ENCODE data around the gene ATG14. TPM values are rescaled to one million over a fixed set of nuclear protein-coding genes. Genes with fewer than 3 reads are reported as not detected.

The ATG14 gene
- total RNA-seq, 1 experiment from 2014 or later, result 8.1 TPM

GRCh38 chr14:55382483-55382882 lies 29.1 kb downstream of the ATG14 start:
- peaks cover 8% of the 10 kb centered on the region for H3K4me1 Mint-ChIP-seq (ENCODE audit: low read depth, unreplicated experiment)
- BruUV-seq (replicated peaks), result no TSS peak
- intact Hi-C loops (cut with micrococcal nuclease; ENCODE audit: unreplicated experiment), result no loop called here
- no peak for TF ChIP-seq CTCF (IDR thresholded peaks at IDR 0.05; ENCODE audit: unreplicated experiment)
- CTCF ChIA-PET, result no interaction called here
- H3K27me3 Mint-ChIP-seq (ENCODE audit: unreplicated experiment), result no peaks in the 10 kb centered on the region
- no peak overlapping the region for H3K4me3 Mint-ChIP-seq (ENCODE audit: low read depth, unreplicated experiment)
- H3K9me3 Mint-ChIP-seq (ENCODE audit: low read depth, unreplicated experiment), result no peaks in the 10 kb centered on the region
- DNase-seq, result no peak
- H3K36me3 Mint-ChIP-seq (ENCODE audit: insufficient read depth, unreplicated experiment), result peaks cover 4% of the 10 kb centered on the region
- H3K27ac Mint-ChIP-seq (ENCODE audit: unreplicated experiment), result no peak overlapping the region

- H3K4me3 Mint-ChIP-seq (ENCODE audit: low read depth, unreplicated experiment), result no peak overlapping the region
- H3K36me3 Mint-ChIP-seq (ENCODE audit: insufficient read depth, unreplicated experiment), result peaks cover 5% of the 10 kb centered on the region
- CTCF ChIA-PET, result no interaction called here
- H3K27me3 Mint-ChIP-seq (ENCODE audit: unreplicated experiment), result no peaks in the 10 kb centered on the region
- H3K4me1 Mint-ChIP-seq (ENCODE audit: low read depth, unreplicated experiment), result peaks cover 8% of the 10 kb centered on the region
- H3K9me3 Mint-ChIP-seq (ENCODE audit: low read depth, unreplicated experiment), result no peaks in the 10 kb centered on the region
- no peak for TF ChIP-seq CTCF (IDR thresholded peaks at IDR 0.05; ENCODE audit: unreplicated experiment)
- no peak overlapping the region for H3K27ac Mint-ChIP-seq (ENCODE audit: unreplicated experiment)
- no peak for DNase-seq
- BruUV-seq (replicated peaks), result no TSS peak
- intact Hi-C loops (cut with micrococcal nuclease; ENCODE audit: unreplicated experiment), result no loop called here
These were observed 30.1 kb downstream of the ATG14 start for GRCh38 chr14:55381561-55381960.

- Mint-ChIP-seq H3K36me3 (ENCODE audit: insufficient read depth, unreplicated experiment) (peaks cover 10% of the 10 kb centered on the region), H3K27ac (ENCODE audit: unreplicated experiment) (no peak overlapping the region), H3K4me1 (ENCODE audit: low read depth, unreplicated experiment) (peaks cover 6% of the 10 kb centered on the region), H3K9me3 (ENCODE audit: low read depth, unreplicated experiment) (no peaks in the 10 kb centered on the region), H3K27me3 (ENCODE audit: unreplicated experiment) (no peaks in the 10 kb centered on the region), H3K4me3 (ENCODE audit: low read depth, unreplicated experiment) (no peak overlapping the region)
- CTCF ChIA-PET, result no interaction called here
- DNase-seq, result no peak
- no peak for TF ChIP-seq CTCF (IDR thresholded peaks at IDR 0.05; ENCODE audit: unreplicated experiment)
- no TSS peak for BruUV-seq (replicated peaks)
- intact Hi-C loops (cut with micrococcal nuclease; ENCODE audit: unreplicated experiment), result no loop called here
These were observed 30.6 kb downstream of the ATG14 start for GRCh38 chr14:55381040-55381439.

GRCh38 chr14:55377236-55377635 lies 34.4 kb downstream of the ATG14 start:
- Mint-ChIP-seq H3K4me3 (ENCODE audit: low read depth, unreplicated experiment) (no peak overlapping the region), H3K9me3 (ENCODE audit: low read depth, unreplicated experiment) (no peaks in the 10 kb centered on the region), H3K27me3 (ENCODE audit: unreplicated experiment) (no peaks in the 10 kb centered on the region), H3K4me1 (ENCODE audit: low read depth, unreplicated experiment) (no peaks in the 10 kb centered on the region), H3K27ac (ENCODE audit: unreplicated experiment) (no peak overlapping the region), H3K36me3 (ENCODE audit: insufficient read depth, unreplicated experiment) (peaks cover 12% of the 10 kb centered on the region)
- TF ChIP-seq CTCF (IDR thresholded peaks at IDR 0.05; ENCODE audit: unreplicated experiment), result no peak
- BruUV-seq (replicated peaks), result no TSS peak
- intact Hi-C loops (cut with micrococcal nuclease; ENCODE audit: unreplicated experiment), result no loop called here
- CTCF ChIA-PET, result no interaction called here
- DNase-seq, result no peak
